Keratinocyte (primary cell): ENCODE results near the gene BGN. TPM values are rescaled to one million over a fixed set of nuclear protein-coding genes. Genes with fewer than 3 reads are reported as not detected.

Experiments
- DNase-seq: peaks from one replicate; pipeline ENCODE4 v3.0.0-alpha.2; 2011; ENCODE audit warnings: low read depth, missing footprints, low spot score
- FAIRE-seq: peaks from 2 replicates; lab custom pipeline; 2011; peaks lifted over from hg19 to GRCh38; lab: Jason Lieb, UNC
- H2AFZ ChIP-seq: 2 replicates; pipeline ENCODE4 v1.6.0; 2012; ENCODE audit warnings: low read length, control low read depth, inconsistent platforms; ENCODE audit not compliant: control insufficient read depth
- H3K27ac ChIP-seq: 2 replicates; pipeline ENCODE4 v1.5.1; 2011; ENCODE audit warnings: low read length; ENCODE audit not compliant: control insufficient read depth, insufficient read depth
- H3K27me3 ChIP-seq: 3 replicates; pipeline ENCODE4 v1.6.0; 2011; ENCODE audit warnings: low read length; ENCODE audit not compliant: control insufficient read depth, insufficient read depth; ENCODE audit errors: extremely low read depth
- H3K36me3 ChIP-seq, 2 experiments: 2 replicates in 1 of 2; 3 replicates in 1 of 2; pipeline ENCODE4 v1.5.1; 2011; ENCODE audit warnings: low read length in 2 of 2, mild to moderate bottlenecking in 1 of 2; ENCODE audit not compliant: control insufficient read depth in 2 of 2, insufficient read depth in 2 of 2; ENCODE audit errors: extremely low read depth in 1 of 2
- H3K4me1 ChIP-seq: 3 replicates; pipeline ENCODE4 v1.5.1; 2011; ENCODE audit warnings: low read length; ENCODE audit not compliant: control insufficient read depth, insufficient read depth; ENCODE audit errors: extremely low read depth
- H3K4me2 ChIP-seq: 3 replicates; pipeline ENCODE4 v1.6.0; 2011; ENCODE audit warnings: low read depth, low read length; ENCODE audit not compliant: control insufficient read depth, insufficient read depth; ENCODE audit errors: extremely low read depth
- H3K4me3 ChIP-seq, 3 experiments: fragments of 200-600 bp in 1 of 3; sonication (generic) in 1 of 3; 2 replicates in 2 of 3; 3 replicates in 1 of 3; pipeline ENCODE4 v1.5.1; 2011 to 2016; ENCODE audit warnings: low read length in 3 of 3, mild to moderate bottlenecking in 3 of 3, control low read depth in 2 of 3, inconsistent platforms in 1 of 3, low read depth in 1 of 3, mixed read lengths in 1 of 3, mixed run types in 1 of 3, moderate library complexity in 1 of 3; ENCODE audit not compliant: control insufficient read depth in 2 of 3, insufficient read depth in 2 of 3; ENCODE audit errors: extremely low read depth in 1 of 3
- H3K79me2 ChIP-seq: 2 replicates; pipeline ENCODE4 v1.6.0; 2012; ENCODE audit warnings: low read length; ENCODE audit not compliant: control insufficient read depth, insufficient read depth
- H3K9ac ChIP-seq: 3 replicates; pipeline ENCODE4 v1.6.0; 2011; ENCODE audit warnings: low read length; ENCODE audit not compliant: control insufficient read depth, insufficient read depth; ENCODE audit errors: extremely low read depth
- H3K9me1 ChIP-seq: 3 replicates; pipeline ENCODE4 v1.6.0; 2011; ENCODE audit warnings: low read length; ENCODE audit not compliant: control insufficient read depth, insufficient read depth; ENCODE audit errors: extremely low read depth
- H3K9me3 ChIP-seq: 2 replicates; pipeline ENCODE4 v1.5.1; 2012; ENCODE audit warnings: low read depth, low read length; ENCODE audit not compliant: control insufficient read depth
- H4K20me1 ChIP-seq: 3 replicates; pipeline ENCODE4 v1.6.0; 2011; ENCODE audit warnings: low read length; ENCODE audit not compliant: control insufficient read depth, insufficient read depth; ENCODE audit errors: extremely low read depth
- EZH2 ChIP-seq: IDR thresholded peaks from one replicate; pipeline ENCODE4 v1.6.1; 2012; ENCODE audit warnings: inconsistent platforms, mild to moderate bottlenecking, low read length, moderate library complexity
- dilution Hi-C: fragments of 300-500 bp; cut with MboI; formaldehyde crosslinking; loops from one replicate; pipeline ENCODE4 v1.7.0; 2020; ENCODE audit warnings: low sequenced_read_pairs; ENCODE audit not compliant: extremely low pct_ligation_motif_present
- polyA plus RNA-seq, 5 experiments: library from polyadenylated mRNA; depleted of rRNA in 3 of 5; stranded (reverse) in 3 of 5; stranded (forward) in 1 of 5; unstranded in 1 of 5; fragments of >200 nt; gene quantifications; 1 replicate in 1 of 5; 2 replicates in 3 of 5; 3 replicates in 1 of 5; pipeline versions ENCODE4 v1.2.1 to v1.2.3, GENCODE V29; 2011 to 2012; ENCODE audit warnings: missing spikeins in 2 of 5, low read depth in 1 of 5, low replicate concordance in 1 of 5
- TF ChIP-seq, protein P1 (sequence below), 3 experiments: IDR thresholded peaks in 1 of 3; conservative IDR thresholded peaks in 1 of 3; optimal IDR thresholded peaks in 1 of 3; 2 replicates in 2 of 3; 3 replicates in 1 of 3; pipeline versions ENCODE3 to v1.5.1; 2011; ENCODE audit warnings: low read length in 3 of 3, mild to moderate bottlenecking in 3 of 3, moderate library complexity in 2 of 3, control low read depth in 1 of 3, inconsistent platforms in 1 of 3; ENCODE audit not compliant: insufficient read depth in 2 of 3; ENCODE audit errors: extremely low read depth in 1 of 3

The BGN gene
- polyA plus RNA-seq, 1 donor (not counting 4 experiments of a cell fraction or from before 2014, with no cell fraction given), result 0.07 TPM

DNA sequence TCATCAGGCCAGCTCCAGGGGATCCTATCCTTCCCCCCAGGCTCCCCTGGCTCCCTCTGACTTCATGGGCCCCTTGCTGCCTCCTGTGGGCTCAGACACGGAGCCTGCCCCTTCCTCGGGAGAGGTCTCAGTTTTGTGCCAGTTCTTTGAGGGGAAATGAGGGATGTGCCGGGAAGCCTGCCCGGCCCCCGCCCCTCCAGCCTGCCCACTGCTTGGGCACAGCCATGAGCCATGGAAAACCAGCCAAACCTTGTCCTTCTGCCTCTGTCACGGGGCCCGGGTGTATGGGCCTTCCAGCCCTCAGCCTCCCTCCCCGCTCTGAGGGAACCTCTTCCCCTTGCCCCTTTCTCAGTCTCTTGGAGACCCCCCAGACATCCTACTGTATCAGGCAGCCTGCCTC, 6.8 kb downstream of the BGN start:
- no peak for DNase-seq
- peaks cover 18% of the 10 kb centered on the region for H3K27me3 ChIP-seq
- no peaks in the 10 kb centered on the region for H3K9me1 ChIP-seq
- no peaks in the 10 kb centered on the region for H4K20me1 ChIP-seq
- no peak overlapping the region for H3K4me2 ChIP-seq
- dilution Hi-C loops, result no loop called here
- no peak overlapping the region for H2AFZ ChIP-seq
- H3K79me2 ChIP-seq, result no peaks in the 10 kb centered on the region
- no peak overlapping the region for H3K27ac ChIP-seq
- no peaks in the 10 kb centered on the region for H3K4me1 ChIP-seq
- H3K4me3 ChIP-seq, result no peak overlapping the region
- TF ChIP-seq, protein P1, sequence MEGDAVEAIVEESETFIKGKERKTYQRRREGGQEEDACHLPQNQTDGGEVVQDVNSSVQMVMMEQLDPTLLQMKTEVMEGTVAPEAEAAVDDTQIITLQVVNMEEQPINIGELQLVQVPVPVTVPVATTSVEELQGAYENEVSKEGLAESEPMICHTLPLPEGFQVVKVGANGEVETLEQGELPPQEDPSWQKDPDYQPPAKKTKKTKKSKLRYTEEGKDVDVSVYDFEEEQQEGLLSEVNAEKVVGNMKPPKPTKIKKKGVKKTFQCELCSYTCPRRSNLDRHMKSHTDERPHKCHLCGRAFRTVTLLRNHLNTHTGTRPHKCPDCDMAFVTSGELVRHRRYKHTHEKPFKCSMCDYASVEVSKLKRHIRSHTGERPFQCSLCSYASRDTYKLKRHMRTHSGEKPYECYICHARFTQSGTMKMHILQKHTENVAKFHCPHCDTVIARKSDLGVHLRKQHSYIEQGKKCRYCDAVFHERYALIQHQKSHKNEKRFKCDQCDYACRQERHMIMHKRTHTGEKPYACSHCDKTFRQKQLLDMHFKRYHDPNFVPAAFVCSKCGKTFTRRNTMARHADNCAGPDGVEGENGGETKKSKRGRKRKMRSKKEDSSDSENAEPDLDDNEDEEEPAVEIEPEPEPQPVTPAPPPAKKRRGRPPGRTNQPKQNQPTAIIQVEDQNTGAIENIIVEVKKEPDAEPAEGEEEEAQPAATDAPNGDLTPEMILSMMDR (optimal IDR thresholded peaks at IDR 0.05 in 1 of 3, IDR thresholded peaks at IDR 0.05 in 1 of 3, conservative IDR thresholded peaks at IDR 0.05 in 1 of 3; ENCODE audit: extremely low read depth in 1 of 3, insufficient read depth in 2 of 3, low read length in 3 of 3), result no peak
- no peak for TF ChIP-seq EZH2
- no peak for FAIRE-seq
- peaks cover 4% of the 10 kb centered on the region for H3K9me3 ChIP-seq
- H3K9ac ChIP-seq, result no peak overlapping the region
- H3K36me3 ChIP-seq, result no peaks in the 10 kb centered on the region

DNA sequence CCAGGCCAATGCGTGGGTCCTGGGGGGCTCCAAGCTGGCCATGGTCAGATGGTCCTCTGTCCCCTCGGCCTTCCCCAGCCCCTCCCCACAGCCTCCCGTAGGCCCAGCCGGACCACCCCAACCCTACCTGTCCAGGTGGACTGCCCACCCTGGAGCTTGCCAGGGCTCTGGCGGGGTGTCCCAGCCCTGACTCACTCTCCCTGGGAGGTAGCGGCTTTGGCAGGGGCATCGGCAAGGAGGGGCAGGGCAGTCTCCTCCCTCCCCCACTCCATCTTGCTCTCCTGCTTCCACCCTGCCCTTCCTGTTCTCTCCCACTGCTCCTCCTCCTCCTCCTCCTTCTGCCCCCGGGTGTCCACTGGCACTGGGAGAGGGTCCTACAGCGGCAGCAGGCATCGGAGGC, 7.4 kb downstream of the BGN start:
- H3K79me2 ChIP-seq, result no peaks in the 10 kb centered on the region
- H3K9me3 ChIP-seq, result peaks cover 4% of the 10 kb centered on the region
- no peak overlapping the region for H3K27ac ChIP-seq
- TF ChIP-seq, protein P1 (optimal IDR thresholded peaks at IDR 0.05 in 1 of 3, IDR thresholded peaks at IDR 0.05 in 1 of 3, conservative IDR thresholded peaks at IDR 0.05 in 1 of 3; ENCODE audit: extremely low read depth in 1 of 3, insufficient read depth in 2 of 3, low read length in 3 of 3), result no peak
- TF ChIP-seq EZH2, result no peak
- no peak overlapping the region for H3K4me3 ChIP-seq
- no peak overlapping the region for H2AFZ ChIP-seq
- H3K9ac ChIP-seq, result no peak overlapping the region
- no peak for DNase-seq
- no peaks in the 10 kb centered on the region for H3K36me3 ChIP-seq
- FAIRE-seq, result no peak
- H3K27me3 ChIP-seq, result peaks cover 17% of the 10 kb centered on the region
- H4K20me1 ChIP-seq, result no peaks in the 10 kb centered on the region
- no peak overlapping the region for H3K4me2 ChIP-seq
- no peaks in the 10 kb centered on the region for H3K9me1 ChIP-seq
- dilution Hi-C loops, result no loop called here
- no peaks in the 10 kb centered on the region for H3K4me1 ChIP-seq
